Mesenteric fat pad (tissue), 1 donor: ENCODE results near the gene IL23A. TPM values are rescaled to one million over a fixed set of nuclear protein-coding genes. Genes with fewer than 3 reads are reported as not detected.
A peak's percentile ranks its signal among the peaks of the same experiment; 100 is the strongest.
"Not testable (repeated sequence)": the region's sequence is repeated elsewhere in the genome, so short reads cannot be mapped to it uniquely, and the experiment has no call there.

Experiments
- DNase-seq: peaks from one replicate; pipeline ENCODE4 v3.0.0-alpha.2; 2020; ENCODE audit warnings: low spot score
- total RNA-seq: library from RNA; stranded (reverse); fragmentation: NEBNext Ultra II Directional; extraction: Animal tissue kit (Norgen Biotek cat#: 25700); gene quantifications from one replicate; pipeline ENCODE4 v1.2.1, GENCODE V29; 2021
- donor health status: DM: yes; HTN: yes; CAD: no.

The IL23A gene
- total RNA-seq, 1 donor from 2014 or later = 0.55 TPM

DNA sequence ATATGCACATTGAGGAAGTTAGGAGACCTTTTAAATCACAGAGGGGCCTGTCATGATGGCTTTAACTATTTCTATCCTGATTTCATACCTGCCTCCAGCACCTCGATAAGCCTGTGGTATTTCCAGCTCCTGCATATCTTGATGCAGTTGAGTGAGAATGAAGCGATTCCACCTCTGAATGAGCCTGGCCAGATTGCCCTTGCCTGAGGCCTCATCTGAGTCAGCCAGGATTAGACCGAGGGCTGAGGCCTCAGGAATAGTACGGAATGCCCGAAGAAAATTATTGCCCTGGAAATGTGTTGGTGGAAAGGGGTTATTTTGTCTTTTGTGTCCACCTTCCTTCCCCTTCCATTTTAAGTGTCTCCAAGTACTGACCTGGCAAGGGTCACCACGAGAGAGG lies 14.5 kb upstream of the IL23A start:
- no peak for DNase-seq

DNA sequence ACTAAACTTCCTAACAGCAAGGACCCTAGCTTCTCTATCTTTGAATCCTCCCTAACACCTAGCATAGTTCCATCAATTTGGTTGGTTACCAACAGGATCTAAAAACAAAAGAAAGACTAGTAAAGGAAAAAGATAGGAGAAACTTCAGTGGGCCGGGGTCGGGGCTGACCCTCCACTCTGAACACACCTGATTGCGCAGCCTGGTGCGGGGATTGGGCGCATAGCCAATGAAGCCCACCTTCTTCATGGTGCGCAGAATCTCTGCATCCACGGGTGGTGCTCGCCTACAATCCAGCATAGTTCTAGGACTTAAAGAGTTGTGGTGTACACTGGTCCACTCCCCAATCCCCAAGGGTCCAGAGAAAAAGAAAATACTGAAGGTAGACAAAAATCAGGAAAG lies 12.6 kb upstream of the IL23A start:
- DNase-seq = no peak

DNA sequence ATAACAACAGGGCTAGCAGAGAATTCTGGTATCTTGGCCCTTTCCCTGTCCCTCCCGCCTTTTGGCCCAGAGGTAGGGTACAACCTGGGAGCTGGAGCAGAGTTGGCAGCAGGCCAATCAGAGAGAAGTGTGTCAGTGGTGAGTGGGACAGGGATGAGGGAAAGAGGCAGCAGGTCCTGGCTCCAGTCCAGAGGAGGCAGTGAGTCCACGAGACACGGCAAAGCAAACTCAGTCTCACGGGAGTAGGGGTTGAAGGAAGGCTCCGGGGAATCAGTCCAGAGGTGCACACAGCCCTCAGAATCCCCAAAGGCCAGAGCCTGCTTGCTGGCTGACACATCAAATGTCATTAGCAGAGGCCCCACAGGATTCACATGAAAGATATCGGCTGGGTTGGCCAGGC lies 12.2 kb upstream of the IL23A start:
- no peak for DNase-seq

- no peak for DNase-seq
Observed at GRCh38 chr12:56330936-56331490, 7.7 kb upstream of the IL23A start.

- DNase-seq = no peak
Observed at GRCh38 chr12:56332512-56333196, 6.0 kb upstream of the IL23A start.

GRCh38 chr12:56333197-56333678 lies 5.4 kb upstream of the IL23A start:
- DNase-seq = no peak

GRCh38 chr12:56333679-56334489 lies 4.8 kb upstream of the IL23A start, which contains the start of gene PAN2:
TSS of gene PAN2 (minus strand) at chr12:56334000. CDS start at chr12:56333094, 906 bp downstream.
- peak; percentile 97 for DNase-seq

- DNase-seq = no peak
Observed at GRCh38 chr12:56334490-56334793, 4.2 kb upstream of the IL23A start.

DNA sequence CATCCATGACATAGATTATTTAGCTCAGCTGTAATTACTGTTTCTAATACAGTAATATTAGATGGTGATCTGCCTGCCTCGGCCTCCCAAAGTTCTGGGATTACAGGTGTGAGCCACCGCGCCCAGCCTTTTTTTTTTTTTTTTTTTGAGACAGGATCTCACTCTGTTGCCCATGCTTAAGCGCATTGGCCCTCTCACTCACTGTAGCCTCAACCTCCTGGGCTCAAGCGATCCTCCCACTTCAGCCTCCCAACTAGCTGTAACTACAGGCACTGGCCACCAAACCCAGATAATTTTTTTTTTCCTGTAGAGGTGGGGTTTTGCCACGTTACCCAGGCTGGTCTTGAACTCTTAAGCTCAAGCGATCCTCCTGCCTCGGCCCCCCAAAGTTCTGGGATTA lies 3.2 kb upstream of the IL23A start:
- not testable (repeated sequence) for DNase-seq

- DNase-seq = no peak
Observed at GRCh38 chr12:56336361-56337167, 2.1 kb upstream of the IL23A start.

GRCh38 chr12:56337753-56338251 lies 882 bp upstream of the IL23A start:
- no peak for DNase-seq

DNA sequence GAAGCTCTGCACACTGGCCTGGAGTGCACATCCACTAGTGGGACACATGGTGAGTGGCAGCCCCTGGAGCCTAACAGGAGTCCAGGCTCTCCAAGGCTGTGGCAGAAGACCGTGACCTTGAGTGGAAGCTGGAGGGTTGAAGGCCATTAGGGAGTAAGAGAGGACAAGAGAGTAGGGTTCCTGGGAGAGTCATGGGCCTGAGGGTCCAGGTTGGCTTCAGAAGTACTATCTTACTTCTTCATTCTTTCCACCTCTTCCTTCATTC lies 406 bp downstream of the IL23A start:
- DNase-seq = no peak

DNA sequence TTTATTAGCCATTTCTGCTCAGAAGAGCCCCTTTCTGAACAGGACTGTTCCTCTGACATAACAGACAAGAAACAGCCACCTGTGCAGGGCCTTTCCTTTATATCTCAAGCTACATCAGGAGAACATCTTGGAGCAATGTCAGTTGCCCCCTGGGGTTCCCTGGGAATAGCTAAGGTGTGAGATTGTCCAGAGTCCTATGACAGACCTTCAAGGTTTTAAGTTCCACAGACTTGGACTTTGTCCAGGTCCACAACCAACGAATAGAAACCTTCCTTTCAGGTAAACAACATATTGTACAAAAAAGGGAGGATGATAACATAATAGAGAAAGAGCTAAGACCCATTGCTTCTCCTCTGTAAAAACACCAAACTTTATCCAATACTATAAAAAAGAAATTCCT lies 2.9 kb downstream of the IL23A start:
- no peak for DNase-seq

GRCh38 chr12:56342290-56342689 lies 3.6 kb downstream of the IL23A start:
- DNase-seq = not testable (repeated sequence)

- DNase-seq = no peak
Observed at GRCh38 chr12:56346675-56347074, 8.0 kb downstream of the IL23A start.

- DNase-seq = not testable (repeated sequence)
Observed at GRCh38 chr12:56347255-56347654, 8.6 kb downstream of the IL23A start.

- peak; percentile 43 for DNase-seq
Observed at GRCh38 chr12:56348776-56349175, 10.1 kb downstream of the IL23A start.

DNA sequence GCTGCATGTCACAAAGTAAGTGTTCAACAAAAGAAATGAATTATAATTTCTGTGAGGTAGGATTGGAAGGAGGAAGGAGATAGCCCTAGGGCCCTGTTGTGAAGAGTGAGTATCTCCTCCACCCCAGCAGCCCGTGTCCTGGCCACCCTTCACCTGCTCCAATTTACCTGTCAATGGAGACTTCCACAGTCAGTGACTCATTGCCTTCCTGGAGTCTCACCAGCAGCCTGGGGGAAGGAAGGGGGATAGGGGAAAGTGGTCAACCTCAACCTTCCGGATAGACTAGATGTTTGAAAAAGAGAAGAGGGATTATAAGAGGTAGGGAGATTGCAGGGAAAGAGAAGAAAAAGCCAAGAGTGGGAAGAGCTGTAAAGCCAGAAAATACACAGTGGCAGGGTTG lies 12.0 kb downstream of the IL23A start:
- DNase-seq = no peak

DNA sequence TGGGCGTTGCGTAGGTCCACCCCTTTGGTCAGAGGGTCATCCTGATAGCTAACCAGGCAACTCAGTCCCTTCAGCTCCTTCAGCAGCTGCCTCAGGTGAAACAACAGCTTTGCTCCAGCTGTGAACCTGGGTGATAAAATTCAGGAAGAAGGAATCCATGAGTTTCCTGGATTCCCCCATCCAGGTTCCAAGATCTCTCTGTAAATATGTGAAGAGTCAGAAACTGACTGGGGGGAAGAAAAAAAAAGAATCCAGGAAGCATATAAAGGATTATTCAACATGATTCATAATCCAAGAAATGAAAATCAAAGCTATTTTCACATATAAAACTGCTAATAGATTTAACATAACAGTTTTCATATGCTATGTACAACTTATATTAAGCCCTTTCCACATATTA lies 12.6 kb downstream of the IL23A start:
- no peak for DNase-seq

DNA sequence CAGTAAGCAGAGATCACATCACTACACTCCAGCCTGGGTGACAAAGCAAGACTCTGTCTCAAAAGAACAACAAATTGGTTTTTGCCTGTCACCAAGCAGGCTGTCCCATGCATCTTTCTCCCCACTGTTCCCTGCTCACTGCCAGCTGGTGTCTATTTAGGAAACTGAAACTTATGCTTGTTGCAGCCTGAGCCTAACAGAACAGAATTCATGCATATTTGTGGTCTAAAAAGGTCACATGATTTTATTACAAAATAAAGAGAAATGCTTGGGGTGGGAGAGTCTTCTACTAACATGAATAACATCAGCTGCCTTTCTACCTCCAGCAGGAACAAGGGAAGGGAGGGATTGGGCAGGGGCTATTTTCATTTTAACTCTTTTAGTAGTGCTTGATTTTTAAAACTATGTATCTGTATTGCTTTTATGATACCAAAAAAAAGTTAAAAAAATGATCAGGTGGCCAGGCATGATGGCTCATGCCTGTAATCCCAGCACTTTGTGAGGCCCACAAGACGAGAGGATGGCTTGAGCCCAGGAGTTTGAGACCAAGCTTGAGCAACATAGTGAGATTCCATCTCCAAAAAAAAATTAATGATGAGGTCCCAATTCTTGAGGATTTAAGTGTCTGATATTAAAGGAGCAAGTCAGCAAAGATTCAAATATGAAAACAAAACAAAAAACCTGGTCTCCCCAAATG lies 20.3 kb downstream of the IL23A start:
- DNase-seq = no peak
